Activated T-helper 9 cell treated with anti-CD3 and anti-CD28 coated beads, Interleukin-2, amount 50 U/mL, for 16 hours (primary cell): ENCODE data around the gene GTPBP6.

ENCODE experiments used
- DNase-seq: peaks from one replicate; pipeline ENCODE4 v3.0.0-alpha.2; 2020; ENCODE audit warnings: low read depth

The GTPBP6 gene, protein sequence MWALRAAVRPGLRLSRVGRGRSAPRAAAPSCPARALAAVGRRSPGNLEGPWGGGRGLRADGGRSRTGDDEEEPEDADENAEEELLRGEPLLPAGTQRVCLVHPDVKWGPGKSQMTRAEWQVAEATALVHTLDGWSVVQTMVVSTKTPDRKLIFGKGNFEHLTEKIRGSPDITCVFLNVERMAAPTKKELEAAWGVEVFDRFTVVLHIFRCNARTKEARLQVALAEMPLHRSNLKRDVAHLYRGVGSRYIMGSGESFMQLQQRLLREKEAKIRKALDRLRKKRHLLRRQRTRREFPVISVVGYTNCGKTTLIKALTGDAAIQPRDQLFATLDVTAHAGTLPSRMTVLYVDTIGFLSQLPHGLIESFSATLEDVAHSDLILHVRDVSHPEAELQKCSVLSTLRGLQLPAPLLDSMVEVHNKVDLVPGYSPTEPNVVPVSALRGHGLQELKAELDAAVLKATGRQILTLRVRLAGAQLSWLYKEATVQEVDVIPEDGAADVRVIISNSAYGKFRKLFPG

DNA sequence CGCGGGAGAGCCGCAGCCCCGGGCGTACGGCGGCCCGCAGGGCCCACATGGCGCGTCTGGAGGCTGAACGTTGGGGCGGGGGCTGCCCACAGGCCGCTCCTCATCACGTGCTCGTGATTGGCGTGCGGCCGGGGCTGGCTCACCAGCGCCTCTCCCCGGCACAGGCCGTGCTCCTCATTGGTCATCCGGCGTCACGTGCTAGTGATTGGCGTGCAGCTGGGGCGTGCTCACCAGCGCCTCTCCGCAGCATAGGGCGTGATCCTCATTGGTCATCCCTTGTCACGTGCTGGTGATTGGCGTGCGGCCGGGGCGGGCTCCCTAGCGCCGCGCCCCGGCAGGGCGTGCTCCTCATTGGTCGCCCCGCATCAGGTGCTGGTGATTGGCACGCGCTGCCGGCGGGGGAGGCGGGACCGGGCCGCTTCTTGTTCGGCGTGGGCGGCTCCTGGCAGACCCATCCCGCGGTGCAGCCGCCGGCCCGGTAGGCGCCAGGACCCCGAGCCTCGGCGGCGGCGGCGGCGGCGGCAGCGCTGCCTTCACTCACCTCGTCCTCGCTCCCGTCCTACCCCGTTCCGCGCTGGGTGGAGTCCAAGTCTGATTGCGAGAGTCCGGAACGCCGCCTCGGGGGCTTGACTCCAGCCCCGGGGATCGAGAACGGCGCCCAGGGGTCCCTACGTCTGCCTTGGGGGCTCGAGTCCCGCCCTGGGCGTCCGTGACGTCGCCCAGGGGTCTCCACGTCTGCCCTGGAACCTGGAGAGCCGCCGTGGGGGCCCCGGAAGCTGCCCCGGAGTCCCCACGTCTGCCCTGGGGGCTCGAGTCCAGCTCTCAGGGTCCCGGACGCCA lies at the start of gene GTPBP6:
Gene GTPBP6, minus strand, starts transcription at position 58 of the 840 bp plus-strand sequence. Its CDS starts 9 bp downstream, at position 49.
- DNase-seq: peak; percentile 97

DNA sequence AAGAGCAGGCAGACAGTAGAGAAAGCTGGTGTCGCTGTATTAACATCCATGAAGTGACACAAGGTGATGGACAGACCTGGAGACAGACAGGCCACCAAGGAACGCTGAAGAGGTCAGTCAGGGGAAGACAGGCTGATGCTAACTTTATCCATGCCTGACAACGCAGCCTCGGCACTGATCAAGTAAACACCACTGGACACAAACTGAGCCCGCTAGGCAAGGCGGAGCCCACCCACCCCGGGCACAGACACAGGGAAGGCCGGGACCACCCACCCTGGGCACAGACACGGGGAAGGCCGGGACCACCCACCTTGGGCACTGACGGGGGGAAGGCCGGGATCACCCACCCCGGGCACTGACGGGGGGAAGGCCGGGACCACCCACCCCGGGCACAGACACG lies 49.3 kb upstream of the GTPBP6 start:
- DNase-seq: no peak

DNA sequence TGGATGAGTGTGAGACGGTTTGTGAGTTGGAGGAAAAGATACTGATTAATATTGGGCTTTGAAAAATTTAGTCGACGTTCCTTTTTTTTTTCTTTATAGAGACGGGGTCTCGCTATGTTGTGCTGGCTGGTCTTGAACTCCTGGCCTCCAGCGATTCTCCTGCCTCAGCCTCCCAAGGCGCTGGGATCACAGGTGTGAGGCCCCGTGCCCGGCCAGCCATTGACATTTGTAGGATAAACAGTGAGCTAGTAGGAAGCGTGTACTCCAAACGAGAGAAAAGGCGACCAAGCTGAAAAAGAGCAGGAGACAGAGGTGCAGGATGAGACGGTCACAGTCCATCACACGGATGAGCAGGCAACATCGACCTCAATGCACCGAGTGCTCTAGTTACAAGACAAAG lies 48.8 kb upstream of the GTPBP6 start:
- no peak for DNase-seq

DNA sequence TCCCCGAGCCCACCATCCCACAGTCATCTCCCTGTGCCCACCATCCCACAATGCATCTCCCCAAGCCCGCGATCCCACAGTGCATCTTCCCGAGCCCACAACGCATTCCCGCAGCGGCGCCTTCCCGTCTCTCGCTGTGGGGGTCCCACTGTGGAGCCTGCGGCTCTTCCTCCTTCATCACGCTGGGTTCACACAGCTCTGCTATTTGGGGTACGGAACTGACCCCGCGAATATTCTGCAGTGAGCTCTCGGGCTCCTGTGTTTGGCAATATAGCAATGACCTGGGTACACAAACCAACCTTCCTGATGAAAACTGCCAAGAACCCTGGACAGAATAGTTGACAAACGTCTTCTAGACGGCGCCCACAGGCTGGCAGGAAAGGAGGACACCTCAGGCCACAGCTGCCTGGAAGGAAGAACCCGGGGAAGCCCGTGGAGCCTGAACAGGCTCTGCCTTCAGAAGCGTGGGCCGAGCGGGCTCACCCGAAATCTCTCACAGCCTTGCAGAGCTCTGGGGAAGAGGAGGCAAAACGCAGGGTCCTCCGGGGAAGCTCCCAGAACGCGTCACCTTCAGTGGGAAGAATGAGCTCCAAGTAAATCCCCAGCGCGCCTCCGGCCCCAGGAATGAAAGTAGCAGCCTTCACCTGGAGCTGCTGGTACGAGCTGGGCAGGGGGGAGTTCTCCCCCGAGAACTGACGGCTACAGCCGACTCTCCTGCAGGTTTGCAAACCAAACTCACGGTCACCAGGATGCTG lies 45.2 kb upstream of the GTPBP6 start:
- no peak for DNase-seq

DNA sequence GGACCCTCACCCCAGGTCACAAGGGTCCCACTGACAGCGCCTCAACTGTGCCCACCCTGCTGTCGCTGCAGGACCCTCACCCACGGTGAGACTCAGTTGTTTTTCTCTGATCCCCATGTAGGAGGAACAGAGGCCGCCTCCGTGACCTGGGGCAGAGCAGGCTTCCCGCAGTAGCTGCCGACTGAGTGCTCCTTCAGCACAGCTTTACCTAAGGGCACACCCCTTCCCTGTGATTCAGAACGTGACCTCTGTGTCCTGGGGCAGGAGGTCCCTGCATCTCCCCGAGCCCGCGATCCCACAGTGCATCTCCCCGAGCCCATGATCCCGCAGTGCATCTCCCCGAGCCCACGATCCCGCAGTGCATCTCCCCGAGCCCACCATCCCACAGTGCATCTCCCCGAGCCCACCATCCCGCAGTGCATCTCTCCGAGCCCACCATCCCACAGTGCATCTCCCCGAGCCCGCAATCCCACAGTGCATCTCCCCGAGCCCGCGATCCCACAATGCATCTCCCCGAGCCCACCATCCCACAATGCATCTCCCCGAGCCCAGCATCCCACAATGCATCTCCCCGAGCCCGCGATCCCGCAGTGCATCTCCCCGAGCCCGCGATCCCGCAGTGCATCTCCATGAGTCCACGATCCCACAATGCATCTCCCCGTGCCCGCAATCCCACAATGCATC lies 44.5 kb upstream of the GTPBP6 start:
- DNase-seq: no peak

DNA sequence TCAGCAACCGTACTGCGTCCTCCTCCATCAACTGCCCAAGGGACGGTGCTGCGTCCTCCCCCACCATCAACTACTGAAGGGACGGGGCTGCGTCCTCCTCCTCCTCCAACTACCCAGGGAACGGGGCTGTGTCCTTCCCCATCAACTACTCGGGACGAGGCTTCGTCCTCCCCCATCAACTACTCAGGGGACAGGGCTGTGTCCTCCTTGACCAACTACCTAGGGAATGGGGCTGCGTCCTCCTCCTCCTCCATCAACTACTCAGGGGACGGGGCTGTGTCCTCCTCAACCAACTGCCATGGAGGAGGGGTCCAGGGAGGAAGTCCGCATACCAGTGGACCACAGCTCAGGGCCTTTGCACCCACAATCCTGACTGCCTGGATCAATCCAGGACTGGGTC lies 43.8 kb upstream of the GTPBP6 start:
- DNase-seq: no peak

DNA sequence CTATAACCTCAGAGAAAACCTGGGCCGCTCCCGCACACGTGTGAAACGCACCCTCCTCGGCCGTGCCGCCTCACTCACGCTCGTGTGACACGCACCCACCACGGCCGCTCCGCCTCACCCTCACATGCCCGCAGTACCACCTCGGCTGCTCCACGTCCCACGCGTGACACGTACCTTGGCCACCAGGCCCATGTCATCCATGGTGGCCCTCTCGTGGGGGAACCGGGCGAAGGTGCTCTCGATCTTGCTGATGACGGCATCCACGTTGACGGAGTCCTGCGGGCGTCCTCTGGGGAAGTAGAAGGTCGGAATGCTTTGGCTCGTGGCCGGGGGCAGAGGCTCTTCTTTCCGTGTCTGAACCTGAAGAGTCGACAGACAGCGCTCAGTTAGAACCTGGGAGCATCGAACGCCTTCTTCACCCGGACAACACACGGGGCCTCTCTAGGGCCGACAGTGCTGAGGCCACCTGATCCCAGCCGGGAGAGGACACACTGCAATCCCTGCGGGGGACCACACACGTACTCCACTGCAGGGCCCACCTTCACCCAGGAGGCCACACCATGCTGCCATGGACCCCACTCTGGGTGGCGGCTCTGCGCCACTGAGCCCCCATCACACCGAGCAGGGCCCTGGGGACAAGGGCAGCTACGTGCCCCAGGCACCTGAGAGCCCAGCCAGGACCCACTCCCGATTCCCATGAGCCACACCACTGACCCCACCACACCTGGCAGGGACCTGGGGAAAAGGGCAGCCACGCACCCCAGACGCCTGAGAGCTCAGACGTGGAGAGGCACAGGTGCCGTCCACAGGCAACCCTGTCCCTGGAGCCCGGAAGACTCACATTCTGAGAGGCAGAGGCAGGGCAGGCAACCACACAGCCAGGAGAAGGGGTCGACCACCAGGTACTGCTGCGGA lies 42.9 kb upstream of the GTPBP6 start:
- DNase-seq: no peak

DNA sequence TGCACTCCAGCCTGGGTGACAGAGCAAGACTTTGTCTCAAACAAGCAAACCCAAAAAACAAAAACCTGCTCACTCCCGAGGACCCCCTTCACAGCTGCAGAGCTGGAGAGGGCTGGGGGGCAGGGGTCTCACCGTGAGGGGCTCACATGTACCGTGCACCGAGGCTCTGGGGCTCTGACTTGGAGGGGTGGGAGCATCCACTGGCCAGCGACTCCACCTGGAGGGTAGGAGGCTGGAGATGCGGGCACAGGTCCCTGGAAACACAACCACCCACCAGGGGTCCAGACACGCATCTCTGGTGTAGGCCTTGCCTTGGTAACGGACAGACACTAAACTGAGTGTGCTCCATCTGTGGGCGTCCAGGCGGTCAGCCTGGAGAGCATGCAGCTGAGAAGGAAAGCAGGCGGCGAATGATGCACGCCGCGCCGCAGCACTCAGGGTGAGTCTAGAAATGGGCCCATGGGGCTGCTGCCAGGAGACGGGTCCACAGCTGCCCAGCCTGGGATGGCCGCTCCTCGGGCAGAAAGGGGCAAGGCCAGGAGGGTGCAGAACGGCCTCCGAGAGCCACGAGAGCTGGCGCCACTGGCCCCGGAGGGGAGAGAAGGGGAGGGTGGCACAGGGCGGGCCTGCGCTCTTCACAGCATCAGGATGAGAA lies 42.0 kb upstream of the GTPBP6 start:
- DNase-seq: no peak

DNA sequence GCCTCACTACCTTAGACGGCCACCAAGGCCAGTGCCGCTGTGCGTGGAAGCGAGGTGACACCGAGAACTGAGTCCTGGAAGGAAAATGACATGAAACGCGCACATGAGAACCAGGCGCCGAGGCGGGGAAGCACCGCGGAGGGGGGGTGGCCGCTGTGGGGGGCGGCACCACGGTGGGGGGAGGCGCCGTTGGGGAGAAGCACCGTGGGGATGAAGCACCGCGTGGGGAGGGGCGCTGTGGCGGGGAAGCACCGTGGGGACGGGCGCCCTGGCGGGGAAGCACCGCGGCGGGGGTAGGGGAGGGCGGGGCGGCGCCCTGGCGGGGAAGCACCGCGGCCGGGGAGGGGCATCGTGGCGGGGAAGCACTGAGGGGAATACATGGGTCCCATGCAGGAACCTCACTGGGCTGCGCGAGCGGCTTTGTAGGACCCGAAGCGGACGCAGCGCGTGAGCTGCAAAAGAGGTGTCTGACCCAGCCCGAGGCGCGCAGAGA lies 40.1 kb upstream of the GTPBP6 start:
- DNase-seq: no peak

DNA sequence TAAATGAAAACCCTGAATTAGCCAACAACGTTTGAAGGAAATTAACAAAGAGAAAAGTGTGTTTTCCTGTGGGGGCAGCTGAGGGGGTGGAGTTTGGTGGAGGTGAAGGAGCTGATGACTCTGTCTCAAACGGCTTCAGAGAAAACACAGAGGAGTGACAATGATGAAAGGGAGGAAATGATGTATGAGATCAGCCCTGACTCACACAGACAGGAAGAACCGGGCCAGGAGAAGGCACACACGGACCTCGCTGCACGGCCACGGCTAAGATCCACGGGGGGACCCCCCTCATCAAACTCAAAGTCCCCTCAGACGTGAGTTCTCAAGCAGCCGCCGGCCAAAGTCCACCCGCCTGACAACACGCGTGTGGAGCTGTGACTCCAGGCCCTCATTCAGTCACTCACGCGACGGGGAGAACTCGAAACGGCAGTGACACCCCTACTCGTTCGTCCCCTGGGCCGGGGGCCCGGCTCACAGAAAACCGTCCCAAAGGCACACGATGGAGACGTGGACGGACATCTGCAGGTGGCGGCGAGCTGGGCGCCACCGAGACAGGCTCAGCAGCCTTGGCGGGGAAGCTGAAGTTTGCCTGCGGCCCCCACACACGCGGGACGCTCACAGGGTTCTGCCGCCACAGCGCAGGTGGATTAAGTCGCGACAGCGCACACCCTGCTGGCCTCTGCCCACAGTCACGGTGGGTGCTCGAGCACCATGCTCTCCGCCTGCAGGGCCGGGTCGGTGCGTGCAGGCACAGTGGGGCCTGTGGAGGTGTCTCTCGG lies 39.3 kb upstream of the GTPBP6 start:
- no peak for DNase-seq

DNA sequence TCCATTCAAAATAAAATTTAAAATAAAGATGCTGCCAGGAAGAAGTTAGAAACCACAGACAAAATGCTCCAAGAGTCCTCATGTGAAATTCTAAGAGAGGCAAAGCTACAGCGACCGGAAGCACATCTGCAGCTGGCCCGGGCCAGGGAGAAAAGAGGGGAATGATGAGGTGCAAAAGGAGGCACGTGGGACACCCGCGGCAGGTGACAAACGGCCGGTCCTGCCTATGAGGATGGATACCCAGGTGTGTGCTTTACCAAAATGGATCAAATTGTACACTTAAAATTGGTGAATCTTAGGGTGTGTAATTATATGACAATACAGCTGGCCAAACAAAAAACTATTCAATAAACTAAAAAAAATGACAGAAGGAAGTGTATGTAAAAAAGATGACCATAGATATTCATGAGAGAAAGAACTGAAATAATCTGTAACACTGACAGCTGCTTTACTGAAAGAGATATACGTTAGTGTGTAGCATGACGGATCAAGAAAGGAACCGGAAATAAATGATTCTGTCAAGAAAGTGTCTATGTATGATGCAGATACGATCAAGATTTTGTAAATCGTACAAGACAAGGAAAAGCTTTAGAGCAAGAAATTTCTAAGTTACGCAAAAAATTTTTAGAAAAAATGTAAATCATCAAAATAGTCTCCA lies 38.6 kb upstream of the GTPBP6 start:
- DNase-seq: no peak

DNA sequence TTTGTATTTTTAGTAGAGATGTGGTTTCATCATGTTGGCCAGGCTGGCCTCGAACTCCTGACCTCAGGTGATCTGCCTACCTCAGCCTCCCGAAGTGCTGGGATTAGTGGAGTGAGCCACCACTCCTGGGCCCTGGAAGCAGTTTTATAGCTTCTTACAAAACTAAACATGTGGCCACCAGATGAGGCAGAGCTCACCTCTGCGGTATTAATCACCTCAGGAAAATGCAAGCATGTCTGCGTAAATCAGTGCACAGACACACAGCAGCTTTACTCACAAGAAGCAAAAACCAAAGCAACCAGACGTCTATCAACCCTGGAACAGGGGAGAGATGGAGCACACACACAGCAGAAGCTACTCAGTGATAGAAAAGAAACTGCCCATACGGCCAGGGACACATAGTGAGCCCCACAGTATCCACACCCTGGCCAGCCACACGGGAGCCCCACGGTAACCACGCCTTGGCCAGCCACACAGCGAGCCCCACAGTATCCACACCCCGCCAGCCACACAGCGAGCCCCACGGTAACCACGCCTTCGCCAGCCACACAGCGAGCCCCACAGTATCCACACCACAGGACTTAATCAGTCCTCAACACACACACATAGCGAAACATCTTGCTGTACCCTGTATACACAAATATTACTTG lies 37.9 kb upstream of the GTPBP6 start:
- no peak for DNase-seq

DNA sequence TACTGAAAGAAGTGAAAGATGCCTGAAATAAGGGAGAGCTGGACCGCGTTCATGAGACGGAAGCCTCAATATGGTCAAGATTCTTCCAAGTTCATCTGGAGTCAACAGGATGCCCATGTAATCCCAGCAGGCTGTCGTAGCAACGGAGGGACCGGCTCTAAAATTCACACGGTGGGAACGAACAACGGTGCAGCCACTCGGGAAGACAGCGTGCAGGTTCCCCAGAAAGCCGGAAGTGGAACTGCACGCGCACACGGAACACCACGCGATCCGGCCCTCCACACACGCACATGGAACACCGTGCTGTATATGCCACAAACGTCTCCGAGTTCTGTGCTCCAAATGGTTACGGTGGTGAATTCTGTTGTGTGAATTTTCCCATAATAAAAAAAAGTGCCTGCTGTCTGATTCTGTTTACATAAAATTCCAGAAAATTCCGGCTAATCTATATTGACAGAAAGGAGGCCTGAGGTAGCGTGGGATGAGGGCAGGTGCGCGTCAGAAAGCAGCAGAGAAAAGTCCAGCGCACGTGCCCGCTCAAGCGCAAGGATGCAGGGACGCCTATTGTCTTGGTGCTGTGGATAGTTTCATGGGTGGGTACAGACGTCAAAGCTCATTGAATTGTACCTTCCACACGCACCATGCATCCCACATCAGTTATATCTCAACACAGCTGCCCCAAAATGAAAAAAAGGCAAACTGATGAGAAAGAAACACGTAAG lies 36.9 kb upstream of the GTPBP6 start:
- DNase-seq: no peak

DNA sequence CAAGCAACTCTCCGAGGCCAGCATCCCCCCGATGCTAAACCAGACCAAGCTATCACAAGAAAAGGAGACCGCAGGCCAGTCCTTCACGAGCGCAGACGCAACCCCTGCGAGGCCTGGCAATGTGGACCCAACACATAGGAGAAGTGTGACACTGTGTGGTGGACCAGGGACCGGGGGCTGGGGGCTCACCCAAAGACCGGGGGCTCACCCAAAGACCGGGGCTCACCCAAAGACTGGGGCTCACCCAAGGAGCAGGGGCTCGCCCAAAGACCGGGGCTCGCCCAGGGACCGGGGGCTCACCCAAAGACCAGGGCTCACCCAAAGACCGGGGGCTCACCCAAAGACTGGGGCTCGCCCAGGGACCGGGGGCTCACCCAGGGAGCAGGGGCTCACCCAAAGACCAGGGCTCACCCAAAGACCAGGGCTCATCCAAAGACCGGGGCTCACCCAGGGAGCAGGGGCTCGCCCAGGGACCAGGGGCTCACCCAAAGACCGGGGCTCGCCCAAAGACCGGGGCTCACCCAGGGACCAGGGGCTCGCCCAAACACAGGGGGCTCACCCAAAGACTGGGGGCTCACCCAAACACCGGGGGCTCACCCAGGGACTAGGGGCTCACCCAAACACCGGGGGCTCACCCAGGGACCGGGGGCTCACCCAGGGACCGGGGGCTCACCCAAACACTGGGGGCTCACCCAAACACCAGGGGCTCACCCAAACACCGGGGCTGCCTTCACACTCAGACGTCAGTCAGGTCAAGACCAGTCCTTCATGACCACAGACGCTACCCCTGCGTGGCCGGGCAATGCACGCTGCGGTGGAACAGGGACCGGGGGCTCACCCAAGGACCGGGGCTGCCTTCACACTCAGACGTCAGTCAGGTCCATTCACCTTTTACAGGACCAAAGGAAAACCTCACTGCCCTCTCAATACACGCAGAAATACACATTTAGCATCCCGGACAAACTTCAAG lies 35.3 kb upstream of the GTPBP6 start:
- no peak for DNase-seq

DNA sequence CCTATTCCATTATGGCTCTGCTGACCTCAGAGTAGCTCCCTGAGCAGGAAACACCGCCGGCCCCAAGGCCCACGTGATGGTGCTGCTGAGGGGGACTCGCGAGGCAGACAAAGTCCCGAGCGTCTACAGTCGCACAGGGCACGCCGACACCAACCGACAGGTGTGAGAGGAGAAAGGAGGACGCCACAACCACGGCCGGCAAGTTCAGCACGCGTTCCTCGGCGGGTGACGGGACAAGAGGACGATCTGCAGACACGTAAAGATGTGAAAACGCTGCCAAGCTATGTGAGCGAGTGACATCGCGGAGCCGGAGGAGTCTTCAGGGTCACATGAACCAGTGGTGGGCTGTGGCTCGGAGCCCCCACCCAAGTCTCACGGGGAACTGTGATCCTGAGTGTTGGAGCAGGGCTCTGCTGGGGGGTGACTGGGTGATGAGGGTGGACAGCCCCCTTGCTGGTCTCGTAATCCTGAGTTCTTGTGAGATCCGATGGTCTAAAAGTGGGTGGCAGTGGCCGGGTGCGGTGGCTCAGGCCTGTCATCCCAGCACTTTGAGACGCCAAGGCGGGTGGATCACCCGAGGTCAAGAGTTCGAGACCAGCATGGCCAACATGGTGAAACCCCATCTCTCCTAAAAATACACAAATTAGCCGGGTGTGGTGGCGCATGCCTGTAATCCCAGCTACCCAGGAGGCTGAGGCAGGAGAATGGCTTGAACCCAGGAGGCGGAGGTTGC lies 34.2 kb upstream of the GTPBP6 start:
- no peak for DNase-seq
